OCI-LY1 (cell line): ENCODE data around the gene DGKB.

Experiments
- EZH2 ChIP-seq: fragments of 200-600 bp; sonication (generic), shearing (Covaris generic); IDR thresholded peaks from 2 replicates; pipeline ENCODE4 v1.8.0; 2017; ENCODE audit warnings: borderline replicate concordance, mixed run types, mild to moderate bottlenecking, antibody characterized with exemption, low read length, moderate library complexity, mixed read lengths
- TF ChIP-seq, protein P1 (sequence below): fragments of 200-600 bp; sonication (generic), shearing (Covaris generic); IDR thresholded peaks from 2 replicates; pipeline ENCODE4 v1.5.1; 2017; ENCODE audit warnings: mild to moderate bottlenecking, antibody characterized with exemption, low read length, moderate library complexity, mixed read lengths

DNA sequence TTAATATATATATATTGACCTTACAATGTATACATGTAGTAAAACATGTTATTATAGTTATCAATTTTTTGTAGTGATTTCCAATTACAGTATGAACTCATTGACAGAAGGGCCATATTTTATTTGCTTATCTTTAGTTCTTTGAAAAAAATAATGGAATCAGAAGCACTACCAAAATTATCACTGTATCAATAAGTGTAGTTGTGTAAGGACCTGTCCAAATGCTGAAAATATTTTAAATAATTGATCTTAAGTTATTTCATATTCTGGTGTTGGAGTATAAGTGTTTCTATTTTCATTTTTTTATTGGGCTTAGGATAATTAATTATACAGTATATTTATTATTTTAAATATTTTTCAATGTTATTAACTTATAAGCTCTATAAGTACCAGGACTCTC is 8.5 kb upstream of the DGKB start:
- no peak for TF ChIP-seq EZH2
- TF ChIP-seq, protein P1, sequence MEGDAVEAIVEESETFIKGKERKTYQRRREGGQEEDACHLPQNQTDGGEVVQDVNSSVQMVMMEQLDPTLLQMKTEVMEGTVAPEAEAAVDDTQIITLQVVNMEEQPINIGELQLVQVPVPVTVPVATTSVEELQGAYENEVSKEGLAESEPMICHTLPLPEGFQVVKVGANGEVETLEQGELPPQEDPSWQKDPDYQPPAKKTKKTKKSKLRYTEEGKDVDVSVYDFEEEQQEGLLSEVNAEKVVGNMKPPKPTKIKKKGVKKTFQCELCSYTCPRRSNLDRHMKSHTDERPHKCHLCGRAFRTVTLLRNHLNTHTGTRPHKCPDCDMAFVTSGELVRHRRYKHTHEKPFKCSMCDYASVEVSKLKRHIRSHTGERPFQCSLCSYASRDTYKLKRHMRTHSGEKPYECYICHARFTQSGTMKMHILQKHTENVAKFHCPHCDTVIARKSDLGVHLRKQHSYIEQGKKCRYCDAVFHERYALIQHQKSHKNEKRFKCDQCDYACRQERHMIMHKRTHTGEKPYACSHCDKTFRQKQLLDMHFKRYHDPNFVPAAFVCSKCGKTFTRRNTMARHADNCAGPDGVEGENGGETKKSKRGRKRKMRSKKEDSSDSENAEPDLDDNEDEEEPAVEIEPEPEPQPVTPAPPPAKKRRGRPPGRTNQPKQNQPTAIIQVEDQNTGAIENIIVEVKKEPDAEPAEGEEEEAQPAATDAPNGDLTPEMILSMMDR, result no peak
